Endothelial cell (in vitro differentiated cells): ENCODE measurements around the gene OR2V1. TPM values are rescaled to one million over a fixed set of nuclear protein-coding genes. Genes with fewer than 3 reads are reported as not detected.
"Not testable (repeated sequence)": the region's sequence is repeated elsewhere in the genome, so short reads cannot be mapped to it uniquely, and the experiment has no call there.

ENCODE experiments used
- DNase-seq: peaks from one replicate; pipeline ENCODE4 v3.0.0; 2021; ENCODE audit warnings: low spot score
- H3K27ac Mint-ChIP-seq: one replicate; pipeline ENCODE4 v1.8.0; 2021; ENCODE audit warnings: mixed read lengths, inconsistent platforms; ENCODE audit not compliant: unreplicated experiment
- H3K27me3 Mint-ChIP-seq: one replicate; pipeline ENCODE4 v1.8.0; 2021; ENCODE audit warnings: mild to moderate bottlenecking, moderate library complexity, mixed read lengths, inconsistent platforms; ENCODE audit not compliant: unreplicated experiment
- H3K36me3 Mint-ChIP-seq: one replicate; pipeline ENCODE4 v1.8.0; 2021; ENCODE audit warnings: mild to moderate bottlenecking, low read depth, mixed read lengths, inconsistent platforms; ENCODE audit not compliant: unreplicated experiment
- H3K4me1 Mint-ChIP-seq: one replicate; pipeline ENCODE4 v1.8.0; 2021; ENCODE audit warnings: mild to moderate bottlenecking, mixed read lengths, inconsistent platforms; ENCODE audit not compliant: unreplicated experiment
- H3K4me3 Mint-ChIP-seq: one replicate; pipeline ENCODE4 v1.8.0; 2021; ENCODE audit warnings: mild to moderate bottlenecking, mixed read lengths, inconsistent platforms; ENCODE audit not compliant: unreplicated experiment
- H3K9me3 Mint-ChIP-seq: one replicate; pipeline ENCODE4 v1.8.0; 2021; ENCODE audit warnings: mixed read lengths, inconsistent platforms; ENCODE audit not compliant: unreplicated experiment
- total RNA-seq: library from RNA; stranded (reverse); fragmentation: NEBNext Ultra II Directional; extraction: Animal tissue kit (Norgen Biotek cat#: 25700); gene quantifications from one replicate; pipeline ENCODE4 v1.2.1, GENCODE V29; 2021; ENCODE audit not compliant: unreplicated experiment
- TF ChIP-seq, protein P1 (sequence below): fragments of 200-600 bp; sonication (generic); IDR thresholded peaks from one replicate; pipeline ENCODE4 v1.5.0; 2021; ENCODE audit warnings: antibody characterized with exemption; ENCODE audit not compliant: unreplicated experiment

OR2V1 gene
- total RNA-seq, 1 donor from 2014 or later = not detected

- Mint-ChIP-seq H3K27ac (no peak overlapping the region), H3K27me3 (peaks cover 2% of the 10 kb centered on the region)
Observed at GRCh38 chr5:181131514-181131913, 545 bp upstream of the OR2V1 start.

GRCh38 chr5:181130081-181130480 lies 888 bp downstream of the OR2V1 start:
- not testable (repeated sequence) for H3K9me3 Mint-ChIP-seq, H3K27me3 Mint-ChIP-seq

More at GRCh38 chr5:181131514-181131913, 545 bp upstream of the OR2V1 start:
- Mint-ChIP-seq H3K9me3 (no peaks in the 10 kb centered on the region), H3K36me3 (peaks cover under 1% of the 10 kb centered on the region), H3K4me1 (peaks cover 12% of the 10 kb centered on the region), H3K4me3 (no peak overlapping the region)
- TF ChIP-seq, protein P1, sequence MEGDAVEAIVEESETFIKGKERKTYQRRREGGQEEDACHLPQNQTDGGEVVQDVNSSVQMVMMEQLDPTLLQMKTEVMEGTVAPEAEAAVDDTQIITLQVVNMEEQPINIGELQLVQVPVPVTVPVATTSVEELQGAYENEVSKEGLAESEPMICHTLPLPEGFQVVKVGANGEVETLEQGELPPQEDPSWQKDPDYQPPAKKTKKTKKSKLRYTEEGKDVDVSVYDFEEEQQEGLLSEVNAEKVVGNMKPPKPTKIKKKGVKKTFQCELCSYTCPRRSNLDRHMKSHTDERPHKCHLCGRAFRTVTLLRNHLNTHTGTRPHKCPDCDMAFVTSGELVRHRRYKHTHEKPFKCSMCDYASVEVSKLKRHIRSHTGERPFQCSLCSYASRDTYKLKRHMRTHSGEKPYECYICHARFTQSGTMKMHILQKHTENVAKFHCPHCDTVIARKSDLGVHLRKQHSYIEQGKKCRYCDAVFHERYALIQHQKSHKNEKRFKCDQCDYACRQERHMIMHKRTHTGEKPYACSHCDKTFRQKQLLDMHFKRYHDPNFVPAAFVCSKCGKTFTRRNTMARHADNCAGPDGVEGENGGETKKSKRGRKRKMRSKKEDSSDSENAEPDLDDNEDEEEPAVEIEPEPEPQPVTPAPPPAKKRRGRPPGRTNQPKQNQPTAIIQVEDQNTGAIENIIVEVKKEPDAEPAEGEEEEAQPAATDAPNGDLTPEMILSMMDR = no peak
- DNase-seq = no peak

GRCh38 chr5:181129601-181130000 lies 1.4 kb downstream of the OR2V1 start:
- peaks cover 5% of the 10 kb centered on the region for H3K36me3 Mint-ChIP-seq
- H3K27me3 Mint-ChIP-seq = peaks cover 5% of the 10 kb centered on the region

More at GRCh38 chr5:181130081-181130480, 888 bp downstream of the OR2V1 start:
- DNase-seq, H3K4me3 Mint-ChIP-seq, H3K36me3 Mint-ChIP-seq, H3K27ac Mint-ChIP-seq: not testable (repeated sequence)
- H3K4me1 Mint-ChIP-seq = peaks cover 14% of the 10 kb centered on the region

DNA sequence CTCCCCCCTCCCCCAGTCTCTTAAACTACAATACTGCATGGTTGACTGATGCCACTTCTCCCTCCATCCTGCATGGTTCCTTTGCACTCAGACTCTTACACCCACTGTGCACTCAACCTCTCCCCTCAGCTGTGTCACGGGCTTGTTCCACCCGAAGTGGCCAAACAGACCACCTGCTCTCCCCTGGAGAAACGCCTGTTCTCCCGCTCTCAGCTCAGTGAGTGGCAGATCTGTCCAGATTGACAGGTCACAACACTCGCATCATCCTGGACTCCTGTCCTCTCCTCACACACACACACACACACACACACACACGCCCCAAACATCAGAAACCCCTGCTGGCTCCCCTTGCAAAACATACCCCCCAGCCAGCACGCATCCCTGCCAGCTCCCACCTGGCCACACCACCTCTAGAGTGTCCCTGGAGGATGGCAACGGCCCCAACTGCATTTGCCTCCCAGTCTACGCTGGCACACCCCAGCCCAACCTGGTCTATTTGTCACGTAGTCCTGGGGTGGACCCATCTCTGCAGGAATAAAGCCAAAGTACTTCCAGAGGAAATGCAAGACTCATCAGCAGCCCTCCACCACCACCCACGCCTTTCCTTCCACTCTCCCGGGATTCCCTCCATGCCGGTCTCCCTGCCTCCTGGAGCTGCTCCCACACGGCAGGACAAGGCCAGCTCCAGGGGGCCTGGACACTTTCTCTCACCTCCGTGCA lies 2.9 kb downstream of the OR2V1 start:
- Mint-ChIP-seq H3K36me3 (peaks cover 5% of the 10 kb centered on the region), H3K27ac (no peak overlapping the region), H3K4me1 (peaks cover 14% of the 10 kb centered on the region), H3K27me3 (peaks cover 5% of the 10 kb centered on the region), H3K4me3 (no peak overlapping the region), H3K9me3 (no peaks in the 10 kb centered on the region)
- no peak for DNase-seq
- TF ChIP-seq, protein P1 = no peak

More at GRCh38 chr5:181129601-181130000, 1.4 kb downstream of the OR2V1 start:
- TF ChIP-seq, protein P1 = no peak
- no peak overlapping the region for H3K4me3 Mint-ChIP-seq
- no peaks in the 10 kb centered on the region for H3K9me3 Mint-ChIP-seq
- DNase-seq = no peak
- H3K27ac Mint-ChIP-seq = no peak overlapping the region
- H3K4me1 Mint-ChIP-seq = peaks cover 14% of the 10 kb centered on the region

DNA sequence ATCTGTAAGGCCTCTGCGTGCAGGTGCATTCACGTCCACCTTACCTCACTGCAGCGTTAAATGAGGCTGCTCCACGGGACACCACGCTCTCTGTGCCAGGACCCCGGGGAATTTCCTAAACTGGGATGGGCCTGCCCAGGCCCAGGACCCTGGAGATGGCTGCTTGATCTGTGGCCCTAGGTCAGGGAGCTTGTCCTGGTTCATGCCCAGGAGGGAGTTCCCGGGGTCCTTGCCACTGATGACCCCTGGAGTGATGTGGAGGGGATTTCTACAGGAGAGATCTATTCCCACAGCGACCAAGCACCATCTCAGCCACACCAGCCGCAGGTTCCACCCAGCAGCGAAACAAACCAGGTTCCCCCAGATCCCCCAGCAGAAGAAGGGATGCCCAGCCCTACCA lies 3.5 kb downstream of the OR2V1 start:
- Mint-ChIP-seq H3K27me3 (peaks cover 5% of the 10 kb centered on the region), H3K36me3 (peaks cover 5% of the 10 kb centered on the region), H3K4me1 (peaks cover 18% of the 10 kb centered on the region), H3K9me3 (no peaks in the 10 kb centered on the region), H3K4me3 (no peak overlapping the region), H3K27ac (no peak overlapping the region)
- TF ChIP-seq, protein P1 = no peak
- no peak for DNase-seq
